Mucosa of rectum (tissue), 2 donors: ENCODE results near the gene HYAL3.

Source experiments
- H3K27ac ChIP-seq, 2 donors: one replicate each; pipeline ENCODE4 v1.7.0; 2013; ENCODE audit warnings: inconsistent platforms in 2 of 2, low read depth in 2 of 2, low read length in 2 of 2
- H3K27me3 ChIP-seq, 2 donors: one replicate each; pipeline ENCODE4 v1.7.0; 2013; ENCODE audit warnings: low read length in 2 of 2; ENCODE audit not compliant: control insufficient read depth in 2 of 2, insufficient read depth in 2 of 2
- H3K36me3 ChIP-seq, 2 donors: one replicate each; pipeline ENCODE4 v1.7.0; 2013; ENCODE audit warnings: low read length in 2 of 2; ENCODE audit not compliant: control insufficient read depth in 2 of 2, insufficient read depth in 2 of 2
- H3K4me1 ChIP-seq, 2 donors: one replicate each; pipeline ENCODE4 v1.7.0; 2013; ENCODE audit warnings: low read length in 2 of 2, mild to moderate bottlenecking in 1 of 2; ENCODE audit not compliant: control insufficient read depth in 2 of 2, insufficient read depth in 2 of 2
- H3K4me3 ChIP-seq, 2 donors: one replicate each; pipeline ENCODE4 v1.7.0; 2013; ENCODE audit warnings: low read length in 2 of 2
- H3K9ac ChIP-seq, 2 donors: one replicate each; pipeline ENCODE4 v1.7.0; 2013; ENCODE audit warnings: low read length in 2 of 2, low read depth in 1 of 2, mild to moderate bottlenecking in 1 of 2
- H3K9me3 ChIP-seq, 2 donors: one replicate each; pipeline ENCODE4 v1.7.0; 2013; ENCODE audit warnings: low read length in 2 of 2; ENCODE audit not compliant: control insufficient read depth in 2 of 2
- donor health status: healthy.
- donor health status: Normal muscosa, but diverticular disease.

HYAL3 gene

GRCh38 chr3:50298836-50299637 lies at the start of gene HYAL3, which contains the start of gene NAA80:
Gene HYAL3 (minus strand): TSS chr3:50299405. CDS start chr3:50295602, 3,803 bp downstream.
Gene NAA80 (minus strand): TSS chr3:50299405. CDS start chr3:50297463, 1,942 bp downstream.
- Histone ChIP-seq H3K9me3 (no peaks in the 10 kb centered on the region), H3K4me3 (peak within 1 kb of the TSS; percentile 87 to 91), H3K27ac (peak within 1 kb of the TSS; percentile 96 to 97), H3K9ac (peak within 1 kb of the TSS; percentile 90 to 99), H3K4me1 (peaks cover 28 to 34% of the 10 kb centered on the region in 2 donors), H3K36me3 (no peaks in the 10 kb centered on the region), H3K27me3 (no peaks in the 10 kb centered on the region)

GRCh38 chr3:50347187-50347813 lies 48.1 kb upstream of the HYAL3 start:
- no peak overlapping the region for H3K4me3 ChIP-seq
- H3K36me3 ChIP-seq, result peaks cover 13 to 15% of the 10 kb centered on the region in 2 donors
- no peaks in the 10 kb centered on the region for H3K9me3 ChIP-seq
- peaks cover 37% of the 10 kb centered on the region in 2 donors for H3K4me1 ChIP-seq
- H3K27ac ChIP-seq, result no peak overlapping the region
- no peaks in the 10 kb centered on the region for H3K27me3 ChIP-seq
- no peak overlapping the region for H3K9ac ChIP-seq

GRCh38 chr3:50345586-50346234 lies 46.5 kb upstream of the HYAL3 start, which contains the start of gene ZMYND10:
Gene ZMYND10 (minus strand): TSS chr3:50345732. CDS start chr3:50345579, 153 bp downstream.
- Histone ChIP-seq H3K9ac (peak within 1 kb of the TSS; percentile 41 to 52), H3K4me1 (peaks cover 32 to 37% of the 10 kb centered on the region in 2 donors), H3K36me3 (peaks cover 11 to 13% of the 10 kb centered on the region in 2 donors), H3K4me3 (peak within 1 kb of the TSS; percentile 37 to 65), H3K9me3 (no peaks in the 10 kb centered on the region), H3K27ac (peak within 1 kb of the TSS in 1 of 2 donors; percentile 9), H3K27me3 (no peaks in the 10 kb centered on the region)

GRCh38 chr3:50345008-50345407 lies 45.8 kb upstream of the HYAL3 start:
- Histone ChIP-seq H3K4me1 (peaks cover 26 to 37% of the 10 kb centered on the region in 2 donors), H3K27me3 (no peaks in the 10 kb centered on the region), H3K27ac (no peak overlapping the region), H3K9ac (peak overlapping the region in 1 of 2 donors; percentile 52), H3K36me3 (peaks cover 11 to 13% of the 10 kb centered on the region in 2 donors), H3K4me3 (peak overlapping the region; percentile 37 to 65), H3K9me3 (no peaks in the 10 kb centered on the region)

- peaks cover 1 to 3% of the 10 kb centered on the region in 2 donors for H3K36me3 ChIP-seq
- H3K4me1 ChIP-seq, result peaks cover 25 to 38% of the 10 kb centered on the region in 2 donors
These were observed 43.8 kb upstream of the HYAL3 start for GRCh38 chr3:50342813-50343633.

GRCh38 chr3:50341996-50342650 lies 42.9 kb upstream of the HYAL3 start:
- H3K27me3 ChIP-seq, result no peaks in the 10 kb centered on the region
- peaks cover 31 to 40% of the 10 kb centered on the region in 2 donors for H3K4me1 ChIP-seq
- H3K27ac ChIP-seq, result peak overlapping the region in 1 of 2 donors; percentile 87

More at GRCh38 chr3:50342813-50343633, 43.8 kb upstream of the HYAL3 start:
- no peak overlapping the region for H3K4me3 ChIP-seq
- no peak overlapping the region for H3K27ac ChIP-seq
- H3K27me3 ChIP-seq, result no peaks in the 10 kb centered on the region
- H3K9ac ChIP-seq, result no peak overlapping the region
- H3K9me3 ChIP-seq, result no peaks in the 10 kb centered on the region

GRCh38 chr3:50341537-50341936 lies 42.3 kb upstream of the HYAL3 start:
- peaks cover 31 to 42% of the 10 kb centered on the region in 2 donors for H3K4me1 ChIP-seq
- H3K4me3 ChIP-seq, result peak overlapping the region; percentile 63 to 71
- no peaks in the 10 kb centered on the region for H3K9me3 ChIP-seq
- H3K36me3 ChIP-seq, result no peaks in the 10 kb centered on the region
- H3K27me3 ChIP-seq, result no peaks in the 10 kb centered on the region
- H3K27ac ChIP-seq, result peak overlapping the region in 1 of 2 donors; percentile 87
- peak overlapping the region; percentile 63 to 73 for H3K9ac ChIP-seq

More at GRCh38 chr3:50341996-50342650, 42.9 kb upstream of the HYAL3 start:
- no peaks in the 10 kb centered on the region for H3K36me3 ChIP-seq
- no peaks in the 10 kb centered on the region for H3K9me3 ChIP-seq
- no peak overlapping the region for H3K4me3 ChIP-seq
- no peak overlapping the region for H3K9ac ChIP-seq

- no peaks in the 10 kb centered on the region for H3K27me3 ChIP-seq
- H3K27ac ChIP-seq, result peak within 1 kb of the TSS; percentile 82 to 87
- peaks cover 38 to 48% of the 10 kb centered on the region in 2 donors for H3K4me1 ChIP-seq
- H3K9me3 ChIP-seq, result no peaks in the 10 kb centered on the region
- no peaks in the 10 kb centered on the region for H3K36me3 ChIP-seq
- H3K9ac ChIP-seq, result peak within 1 kb of the TSS; percentile 73 to 84
- peak within 1 kb of the TSS; percentile 63 to 71 for H3K4me3 ChIP-seq
These were observed 41.5 kb upstream of the HYAL3 start, which contains the start of gene RASSF1 for GRCh38 chr3:50340448-50341329. Gene RASSF1 (minus strand): TSS chr3:50340836. CDS start chr3:50340805, 31 bp downstream.
